Fibroblast of pulmonary artery (primary cell): ENCODE measurements around the gene SMG6.
"Not testable (repeated sequence)": the region's sequence is repeated elsewhere in the genome, so short reads cannot be mapped to it uniquely, and the experiment has no call there.

Source experiments
- DNase-seq: peaks from one replicate; pipeline ENCODE4 v3.0.0-alpha.2; 2010; ENCODE audit warnings: low read depth
- H3K4me3 ChIP-seq: replicated peaks from 2 replicates; pipeline ENCODE4 v1.5.1; 2011; ENCODE audit warnings: low read depth, mild to moderate bottlenecking, control low read depth, low read length, moderate library complexity
- TF ChIP-seq, protein P1 (sequence below): IDR thresholded peaks from 2 replicates; pipeline ENCODE4 v1.5.1; 2011; ENCODE audit warnings: mild to moderate bottlenecking, control low read depth, low read length, inconsistent platforms; ENCODE audit errors: missing control alignments

SMG6 gene

DNA sequence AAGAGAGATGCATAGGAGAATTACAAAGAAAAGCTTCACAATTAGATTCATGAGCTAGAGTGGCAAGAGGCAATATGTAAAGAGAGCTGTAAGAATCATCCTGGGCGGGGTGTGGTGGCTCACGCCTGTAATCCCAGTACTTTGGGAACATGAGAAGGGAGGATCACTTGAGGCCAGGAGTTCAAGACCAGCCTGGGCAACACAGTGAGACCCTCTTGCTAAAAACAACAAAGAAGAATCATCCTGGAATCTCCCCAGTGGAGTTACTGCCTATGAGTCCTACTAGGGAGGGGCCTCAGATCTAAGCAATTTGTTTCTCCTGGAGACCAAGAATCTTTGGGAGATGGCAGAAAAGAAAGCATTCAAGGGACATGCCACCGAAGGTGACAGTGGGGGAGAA, 129.6 kb downstream of the SMG6 start:
- peak overlapping the region; percentile 23 for H3K4me3 ChIP-seq
- peak; percentile 63 for DNase-seq
- TF ChIP-seq, protein P1, sequence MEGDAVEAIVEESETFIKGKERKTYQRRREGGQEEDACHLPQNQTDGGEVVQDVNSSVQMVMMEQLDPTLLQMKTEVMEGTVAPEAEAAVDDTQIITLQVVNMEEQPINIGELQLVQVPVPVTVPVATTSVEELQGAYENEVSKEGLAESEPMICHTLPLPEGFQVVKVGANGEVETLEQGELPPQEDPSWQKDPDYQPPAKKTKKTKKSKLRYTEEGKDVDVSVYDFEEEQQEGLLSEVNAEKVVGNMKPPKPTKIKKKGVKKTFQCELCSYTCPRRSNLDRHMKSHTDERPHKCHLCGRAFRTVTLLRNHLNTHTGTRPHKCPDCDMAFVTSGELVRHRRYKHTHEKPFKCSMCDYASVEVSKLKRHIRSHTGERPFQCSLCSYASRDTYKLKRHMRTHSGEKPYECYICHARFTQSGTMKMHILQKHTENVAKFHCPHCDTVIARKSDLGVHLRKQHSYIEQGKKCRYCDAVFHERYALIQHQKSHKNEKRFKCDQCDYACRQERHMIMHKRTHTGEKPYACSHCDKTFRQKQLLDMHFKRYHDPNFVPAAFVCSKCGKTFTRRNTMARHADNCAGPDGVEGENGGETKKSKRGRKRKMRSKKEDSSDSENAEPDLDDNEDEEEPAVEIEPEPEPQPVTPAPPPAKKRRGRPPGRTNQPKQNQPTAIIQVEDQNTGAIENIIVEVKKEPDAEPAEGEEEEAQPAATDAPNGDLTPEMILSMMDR = no peak

DNA sequence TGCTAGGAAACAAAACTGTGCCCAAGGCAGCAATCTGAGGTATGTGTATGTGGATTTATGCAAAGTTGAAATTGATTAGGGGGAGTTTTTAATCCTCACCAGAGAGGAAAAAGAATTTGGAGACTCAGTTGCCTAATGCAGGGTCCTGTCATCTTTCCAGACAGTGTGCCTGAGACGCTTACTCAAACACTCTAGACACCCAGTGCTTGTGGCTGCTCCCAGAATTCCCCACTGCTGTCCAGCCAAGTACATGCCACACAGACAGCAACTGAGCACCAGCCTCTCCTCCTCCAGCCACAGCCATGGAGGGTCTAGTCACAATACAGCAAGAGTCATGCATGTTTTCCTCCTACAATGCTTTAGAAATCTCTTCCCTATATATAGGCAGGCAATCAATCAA, 130.6 kb downstream of the SMG6 start:
- DNase-seq = peak; percentile 48
- TF ChIP-seq, protein P1 = no peak
- H3K4me3 ChIP-seq = no peak overlapping the region

DNA sequence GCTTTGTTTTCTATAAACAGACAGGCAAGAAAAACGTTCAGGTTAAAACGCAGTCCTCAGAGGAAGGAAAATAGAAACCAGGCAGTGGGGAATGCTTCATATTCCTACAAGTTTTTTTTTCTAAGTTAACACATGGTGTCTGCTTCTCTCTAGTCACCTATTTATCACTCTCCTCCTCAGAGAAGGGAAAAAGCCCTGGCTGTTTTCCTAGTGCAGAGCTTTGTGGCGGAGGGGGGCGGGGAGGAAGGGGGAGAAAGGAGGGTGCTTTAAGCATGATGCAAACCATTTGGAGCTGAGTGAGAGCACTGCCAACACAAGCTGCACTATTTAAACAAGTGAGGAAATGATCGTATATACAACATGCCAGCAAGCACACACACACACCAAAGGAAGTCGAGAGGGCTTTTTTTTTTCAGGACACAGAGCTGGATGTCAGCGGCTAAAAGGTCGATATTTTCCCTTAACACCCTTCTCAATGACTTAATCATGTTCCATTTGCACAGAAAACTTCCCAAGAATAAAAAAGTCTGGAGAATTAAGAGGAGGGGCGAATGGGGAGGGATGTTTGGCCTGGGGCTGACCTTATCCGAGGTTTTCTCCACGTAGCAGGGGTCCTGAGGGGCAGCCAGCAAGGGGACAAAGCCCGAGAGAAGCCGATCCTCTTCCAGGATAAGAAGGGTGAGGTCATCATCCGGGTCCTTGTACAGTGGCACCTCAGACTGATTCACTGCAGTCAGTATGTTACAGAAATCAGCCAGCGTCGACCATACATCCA, 131.3 kb downstream of the SMG6 start:
- TF ChIP-seq, protein P1 = no peak
- peak; percentile 98 for DNase-seq
- H3K4me3 ChIP-seq = peak overlapping the region; percentile 41

DNA sequence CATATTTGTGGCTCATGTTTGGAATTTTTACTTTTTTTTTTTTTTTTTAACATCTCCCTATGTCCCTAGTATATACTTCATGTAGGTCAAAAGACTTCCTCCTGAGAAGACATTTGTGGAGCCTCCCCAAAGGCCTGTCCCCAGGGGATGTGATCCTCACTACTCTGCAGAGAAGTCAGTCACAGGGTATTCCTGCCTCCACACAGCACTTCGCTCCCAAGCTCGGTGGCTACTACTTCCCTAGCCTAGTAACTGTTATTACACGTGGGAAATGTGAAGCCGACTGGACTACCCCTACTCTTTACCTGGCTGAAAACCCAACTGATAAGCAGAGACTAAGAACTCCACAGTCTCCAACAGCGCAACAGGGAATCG, 131.9 kb downstream of the SMG6 start:
- peak overlapping the region; percentile 41 for H3K4me3 ChIP-seq
- no peak for DNase-seq
- TF ChIP-seq, protein P1 = no peak

DNA sequence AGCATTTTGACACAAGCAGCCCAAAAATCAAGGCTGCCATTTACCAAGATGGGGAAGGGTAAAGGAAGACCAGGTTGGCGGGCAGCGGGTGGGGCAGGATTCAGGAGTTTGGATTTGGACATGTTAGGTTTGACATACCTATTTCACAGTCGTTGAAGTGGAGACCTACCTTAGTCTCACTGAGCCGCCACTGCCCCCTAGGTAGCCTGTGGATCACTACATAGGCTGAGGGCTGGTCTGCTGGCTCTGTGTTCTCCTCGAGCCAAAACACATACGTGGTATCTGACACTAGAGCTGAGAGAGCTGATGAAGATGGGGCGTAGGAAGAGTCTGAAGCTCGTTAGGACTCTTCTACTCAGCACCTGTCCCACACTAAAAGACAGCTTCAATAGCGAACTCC, 133.6 kb downstream of the SMG6 start:
- DNase-seq = no peak
- TF ChIP-seq, protein P1 = peak; percentile 4
- no peak overlapping the region for H3K4me3 ChIP-seq

DNA sequence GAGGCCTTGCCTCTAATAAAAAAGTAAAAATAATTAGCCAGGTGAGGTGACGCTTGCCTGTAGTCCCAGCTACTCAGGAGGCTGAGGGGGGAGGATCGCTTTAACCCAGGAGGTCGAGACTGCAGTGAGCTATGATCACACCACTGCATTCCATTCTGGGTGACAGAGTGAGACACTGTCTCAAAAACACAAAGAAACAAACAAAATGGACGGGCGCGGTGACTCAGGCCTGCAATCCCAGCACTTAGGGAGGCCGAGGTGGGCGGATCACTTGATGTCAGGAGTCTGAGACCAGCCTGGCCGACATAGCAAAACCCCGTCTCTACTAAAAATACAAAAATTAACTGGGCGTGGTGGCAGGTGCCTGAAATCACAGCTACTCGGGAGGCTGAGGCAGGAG, 137.9 kb downstream of the SMG6 start:
- H3K4me3 ChIP-seq, DNase-seq: not testable (repeated sequence)

DNA sequence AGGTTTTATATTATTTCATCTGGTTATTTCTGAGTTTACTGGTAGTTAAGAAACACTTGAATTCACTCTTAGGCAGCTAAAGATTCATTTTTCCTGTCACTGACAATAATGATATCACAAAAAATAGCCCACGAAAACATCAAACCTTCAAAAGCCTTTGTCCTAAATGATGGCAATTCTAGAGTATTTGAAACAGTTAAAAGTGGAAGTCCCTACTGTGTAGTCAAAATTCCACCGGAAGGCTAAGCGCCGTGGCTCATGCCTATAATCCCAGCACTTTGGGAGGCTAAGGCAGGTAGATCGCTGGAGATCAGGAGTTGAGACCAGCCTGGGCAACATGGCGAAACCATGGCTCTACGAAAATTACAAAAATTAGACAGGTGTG, 145.2 kb downstream of the SMG6 start:
- DNase-seq = no peak
- TF ChIP-seq, protein P1 = no peak
- H3K4me3 ChIP-seq = no peak overlapping the region
